ENCODE measurements around the gene NOTO. TPM values are rescaled to one million over a fixed set of nuclear protein-coding genes. Genes with fewer than 3 reads are reported as not detected.

NOTO gene
- total and polyA plus RNA-seq, 2 donors (not counting 1 experiment from before 2014, with no cell fraction given): not detected

DNA sequence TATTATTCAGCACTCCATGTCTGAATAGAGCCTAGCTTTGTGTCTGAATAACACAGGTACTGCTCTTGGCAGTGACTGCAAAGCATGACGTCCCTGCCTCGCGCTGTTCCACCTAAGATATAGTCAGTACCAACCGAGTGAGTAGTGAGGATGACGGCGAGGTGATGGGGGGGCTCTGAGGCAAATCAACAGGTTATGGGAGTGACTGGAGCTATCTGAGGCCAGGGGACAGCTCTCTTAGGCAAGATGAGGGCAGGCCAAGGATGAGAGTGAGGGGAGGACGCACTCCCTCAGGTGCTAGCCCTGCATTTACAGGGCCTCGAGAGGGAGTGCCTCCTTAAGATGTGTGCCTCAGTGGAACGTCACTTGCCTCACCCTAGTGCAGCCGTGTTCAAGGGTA lies 28.1 kb upstream of the NOTO start:
- H3K27me3 Mint-ChIP-seq: peaks cover 43% of the 10 kb centered on the region
- POLR2A ChIA-PET: interaction anchor here (0.6 kb wide), 1 partner anchor 11 kb away, joined by 4 read pairs; no protein-coding TSS in a partner anchor

More for the DNA sequence above, 28.1 kb upstream of the NOTO start:
- no peak overlapping the region for H2AFZ ChIP-seq (ENCODE audit: insufficient read depth, low read depth, low read length, poor library complexity, severe bottlenecking)
- Mint-ChIP-seq H3K4me3 (peak overlapping the region; percentile 53), H3K27ac (no peak overlapping the region), H3K9me3 (ENCODE audit: insufficient read depth) (no peaks in the 10 kb centered on the region), H3K4me1 (peaks cover 16% of the 10 kb centered on the region)
- H3K79me2 ChIP-seq (ENCODE audit: control insufficient read depth, insufficient read depth, low read length): no peaks in the 10 kb centered on the region
- H3K4me2 ChIP-seq (replicated peaks; ENCODE audit: low read depth, low read length, poor library complexity, severe bottlenecking): no peak overlapping the region
- DNase-seq: peak; percentile 11
- CTCF ChIA-PET: interaction anchor here (4.2 to 6.6 kb wide), 3 partner anchors 87 to 281 kb away, joined by 45 to 137 read pairs (median 62); no protein-coding TSS in a partner anchor
- H3K4me3 ChIP-seq (ENCODE audit: control extremely low read depth in 1 of 5, extremely low read depth in 1 of 5, insufficient read depth in 1 of 5, low read depth in 2 of 5, low read length in 4 of 5): no peak overlapping the region
- intact Hi-C loops (cut with micrococcal nuclease): loop anchor here (10.0 kb wide), 2 partner anchors 399 to 1249 kb away; no protein-coding TSS in a partner anchor
- H3K4me1 ChIP-seq (ENCODE audit: control insufficient read depth in 2 of 2, insufficient read depth in 2 of 2, low read length in 2 of 2): peaks cover 24 to 28% of the 10 kb centered on the region in 2 donors
- WGBS (ENCODE audit: insufficient coverage): 96% methylated on average over 8 of the region's 10 CpGs
- no peaks in the 10 kb centered on the region for H3K9me3 ChIP-seq (ENCODE audit: control extremely low read depth in 1 of 3, control insufficient read depth in 2 of 3, insufficient read depth in 1 of 3, low read length in 2 of 3)
- no peak overlapping the region for H3K9ac ChIP-seq (ENCODE audit: low read length)
- no peaks in the 10 kb centered on the region for H3K36me3 ChIP-seq (replicated peaks in 1 of 2; ENCODE audit: control extremely low read depth in 1 of 2, control insufficient read depth in 1 of 2, extremely low read depth in 1 of 2, insufficient read depth in 2 of 2, low read length in 1 of 2)
- TF ChIP-seq, protein P1, sequence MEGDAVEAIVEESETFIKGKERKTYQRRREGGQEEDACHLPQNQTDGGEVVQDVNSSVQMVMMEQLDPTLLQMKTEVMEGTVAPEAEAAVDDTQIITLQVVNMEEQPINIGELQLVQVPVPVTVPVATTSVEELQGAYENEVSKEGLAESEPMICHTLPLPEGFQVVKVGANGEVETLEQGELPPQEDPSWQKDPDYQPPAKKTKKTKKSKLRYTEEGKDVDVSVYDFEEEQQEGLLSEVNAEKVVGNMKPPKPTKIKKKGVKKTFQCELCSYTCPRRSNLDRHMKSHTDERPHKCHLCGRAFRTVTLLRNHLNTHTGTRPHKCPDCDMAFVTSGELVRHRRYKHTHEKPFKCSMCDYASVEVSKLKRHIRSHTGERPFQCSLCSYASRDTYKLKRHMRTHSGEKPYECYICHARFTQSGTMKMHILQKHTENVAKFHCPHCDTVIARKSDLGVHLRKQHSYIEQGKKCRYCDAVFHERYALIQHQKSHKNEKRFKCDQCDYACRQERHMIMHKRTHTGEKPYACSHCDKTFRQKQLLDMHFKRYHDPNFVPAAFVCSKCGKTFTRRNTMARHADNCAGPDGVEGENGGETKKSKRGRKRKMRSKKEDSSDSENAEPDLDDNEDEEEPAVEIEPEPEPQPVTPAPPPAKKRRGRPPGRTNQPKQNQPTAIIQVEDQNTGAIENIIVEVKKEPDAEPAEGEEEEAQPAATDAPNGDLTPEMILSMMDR (IDR thresholded peaks at IDR 0.05): no peak
- TF ChIP-seq EZH2 (IDR thresholded peaks at IDR 0.05; ENCODE audit: borderline replicate concordance, insufficient read depth, low read depth, low read length, poor library complexity, severe bottlenecking): no peak
- H3K27me3 ChIP-seq (replicated peaks in 1 of 4; ENCODE audit: control extremely low read depth in 1 of 4, control insufficient read depth in 3 of 4, insufficient read depth in 4 of 4, low read length in 3 of 4): peaks cover 0 to 53% (median 14%) of the 10 kb centered on the region in 4 experiments
- no peak for ATAC-seq (ENCODE audit: low read depth)
- no peaks in the 10 kb centered on the region for H4K20me1 ChIP-seq (ENCODE audit: control insufficient read depth, insufficient read depth, low read length, poor library complexity, severe bottlenecking)
- H3K27ac ChIP-seq (ENCODE audit: low read length in 2 of 2): no peak overlapping the region

Measured in B cell (primary cell).